PC-3 (cell line): ENCODE results near the gene PRRC2B.
A peak's percentile ranks its signal among the peaks of the same experiment; 100 is the strongest.

Source experiments
- CTCF ChIP-seq: fragments of 300-600 bp; sonication (generic); conservative IDR thresholded peaks from 2 replicates; pipeline ENCODE4 v1.5.1; 2017; ENCODE audit warnings: antibody characterized with exemption, low read depth, mild to moderate bottlenecking, low read length
- EZH2phosphoT487 ChIP-seq: fragments of 300-600 bp; sonication (generic); IDR thresholded peaks from 2 replicates; pipeline ENCODE4 v1.6.1; 2018; ENCODE audit warnings: mild to moderate bottlenecking, antibody characterized with exemption, low read length, borderline replicate concordance

GRCh38 chr9:131349881-131350563, 43.9 kb upstream of the PRRC2B start:
- peak; percentile 77 for TF ChIP-seq CTCF
- no peak for TF ChIP-seq EZH2phosphoT487
